ENCODE data around the gene RIC8A.
A peak's percentile ranks its signal among the peaks of the same experiment; 100 is the strongest.
"Not testable (repeated sequence)": the region's sequence is repeated elsewhere in the genome, so short reads cannot be mapped to it uniquely, and the experiment has no call there.

RIC8A gene

DNA sequence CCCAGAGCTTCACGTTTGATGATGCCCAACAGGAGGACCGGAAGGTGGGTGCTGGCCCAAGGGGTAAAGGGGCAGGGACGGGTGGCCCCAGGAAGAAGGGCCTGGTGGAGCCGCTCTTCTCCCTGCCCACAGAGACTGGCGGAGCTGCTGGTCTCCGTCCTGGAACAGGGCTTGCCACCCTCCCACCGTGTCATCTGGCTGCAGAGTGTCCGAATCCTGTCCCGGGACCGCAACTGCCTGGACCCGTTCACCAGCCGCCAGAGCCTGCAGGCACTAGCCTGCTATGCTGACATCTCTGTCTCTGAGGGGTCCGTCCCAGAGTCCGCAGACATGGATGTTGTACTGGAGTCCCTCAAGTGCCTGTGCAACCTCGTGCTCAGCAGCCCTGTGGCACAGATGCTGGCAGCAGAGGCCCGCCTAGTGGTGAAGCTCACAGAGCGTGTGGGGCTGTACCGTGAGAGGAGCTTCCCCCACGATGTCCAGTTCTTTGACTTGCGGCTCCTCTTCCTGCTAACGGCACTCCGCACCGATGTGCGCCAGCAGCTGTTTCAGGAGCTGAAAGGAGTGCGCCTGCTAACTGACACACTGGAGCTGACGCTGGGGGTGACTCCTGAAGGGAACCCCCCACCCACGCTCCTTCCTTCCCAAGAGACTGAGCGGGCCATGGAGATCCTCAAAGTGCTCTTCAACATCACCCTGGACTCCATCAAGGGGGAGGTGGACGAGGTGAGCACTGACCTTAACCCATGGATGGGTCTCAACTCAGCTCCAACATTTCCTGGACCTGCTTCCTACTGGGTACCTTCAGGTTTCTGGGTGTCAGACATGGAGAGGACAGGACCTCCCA is 2.0 kb downstream of the RIC8A start:
- TF ChIP-seq ZNF274 (IDR thresholded peaks at IDR 0.05; ENCODE audit: low read depth, low read length): no peak
- peak overlapping the region; percentile 83 for H3K4me3 ChIP-seq (ENCODE audit: low read length)

DNA sequence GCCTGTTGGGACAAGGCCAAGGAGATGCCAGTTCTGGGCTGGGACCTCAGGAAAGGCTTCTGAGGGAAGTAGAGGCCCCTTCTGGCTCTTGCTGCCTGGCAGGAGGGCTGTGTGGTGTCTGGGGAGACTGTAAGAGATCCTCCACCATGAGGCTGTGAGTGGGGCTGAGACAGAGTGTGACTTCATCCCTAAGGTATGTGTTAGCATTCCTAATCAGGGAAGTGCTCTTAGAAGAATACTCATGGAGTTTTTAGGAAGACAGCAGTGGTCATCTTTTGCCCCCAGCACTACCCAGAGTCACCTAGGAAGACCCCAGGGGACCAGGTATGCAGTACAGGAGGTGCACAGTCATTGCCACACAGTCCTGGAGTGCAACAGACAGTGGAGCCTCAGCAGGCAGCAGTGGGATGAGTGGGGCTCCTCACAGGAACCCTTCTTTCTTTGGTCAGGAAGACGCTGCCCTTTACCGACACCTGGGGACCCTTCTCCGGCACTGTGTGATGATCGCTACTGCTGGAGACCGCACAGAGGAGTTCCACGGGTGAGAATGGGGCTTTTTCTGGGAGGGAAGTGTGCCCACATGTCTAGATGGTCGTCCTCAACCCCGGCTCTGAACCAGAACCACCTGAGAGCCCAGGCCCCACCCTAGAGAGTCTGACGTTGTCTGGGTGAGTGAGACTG is 2.8 kb downstream of the RIC8A start:
- TF ChIP-seq ZNF274 (IDR thresholded peaks at IDR 0.05; ENCODE audit: low read depth, low read length): no peak
- H3K4me3 ChIP-seq (ENCODE audit: low read length): no peak overlapping the region; the same call in 1 of the 2 replicates

DNA sequence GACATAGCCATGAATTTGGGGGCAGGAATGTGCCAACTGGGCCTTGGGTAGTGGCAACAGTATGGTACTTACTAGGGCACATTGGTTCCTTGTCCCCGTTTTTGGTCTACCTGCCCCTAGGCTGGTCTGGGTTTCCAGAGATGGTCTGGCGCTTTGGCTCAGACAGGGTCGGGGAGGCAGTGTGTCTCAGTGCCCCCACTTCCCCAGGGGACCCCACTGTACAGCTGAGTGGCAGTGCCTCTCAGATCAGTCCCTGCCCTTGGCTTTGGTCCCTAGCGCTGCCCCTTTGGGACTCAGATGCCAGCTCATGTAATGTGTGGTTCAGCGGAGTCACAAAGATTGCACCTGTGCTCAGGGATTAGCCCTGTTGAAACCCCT is 3.3 kb downstream of the RIC8A start:
- TF ChIP-seq ZNF274 (IDR thresholded peaks at IDR 0.05; ENCODE audit: low read depth, low read length): no peak
- no peak overlapping the region for H3K4me3 ChIP-seq (ENCODE audit: low read length)

DNA sequence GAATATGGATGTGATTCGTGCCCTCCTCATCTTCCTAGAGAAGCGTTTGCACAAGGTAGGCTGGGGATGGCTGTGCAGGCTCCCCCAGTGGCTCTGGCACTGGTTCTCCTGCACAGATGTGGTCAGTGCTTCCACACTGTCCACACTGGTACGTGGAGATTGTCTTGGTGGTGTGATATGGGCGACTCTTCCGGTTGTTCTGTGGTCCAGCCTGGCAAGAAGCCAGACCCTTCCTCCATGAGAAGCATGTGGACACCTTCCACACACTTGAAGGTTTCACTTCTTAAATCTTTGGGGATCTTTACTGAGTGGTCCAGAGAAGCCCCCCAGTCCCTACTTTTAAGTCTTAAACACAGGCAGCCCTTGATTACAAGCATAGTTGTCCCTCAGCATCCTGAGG is 3.8 kb downstream of the RIC8A start:
- TF ChIP-seq ZNF274 (IDR thresholded peaks at IDR 0.05; ENCODE audit: low read depth, low read length): no peak
- no peak overlapping the region for H3K4me3 ChIP-seq (ENCODE audit: low read length)

DNA sequence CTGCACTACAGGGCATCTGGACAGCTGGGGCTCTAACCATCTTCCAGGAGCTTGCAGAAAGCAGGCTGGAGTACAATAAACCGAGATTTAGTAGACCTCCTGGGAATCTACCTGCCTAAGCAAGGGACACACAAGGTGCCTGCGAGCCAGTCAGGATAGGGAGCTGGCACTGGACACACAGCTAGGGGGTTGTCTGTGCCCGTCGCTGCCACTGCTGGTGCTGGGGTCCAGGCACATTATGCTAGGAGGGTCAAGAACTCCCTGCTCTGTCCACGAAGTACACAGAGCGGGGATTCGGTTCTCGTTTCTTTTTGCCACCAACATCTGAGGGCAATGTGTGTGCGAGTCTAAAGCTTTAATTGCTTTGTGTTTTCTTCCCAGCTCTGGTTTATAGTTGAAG is 4.2 kb downstream of the RIC8A start:
- no peak overlapping the region for H3K4me3 ChIP-seq (ENCODE audit: low read length)
- TF ChIP-seq ZNF274 (IDR thresholded peaks at IDR 0.05; ENCODE audit: low read depth, low read length): no peak

DNA sequence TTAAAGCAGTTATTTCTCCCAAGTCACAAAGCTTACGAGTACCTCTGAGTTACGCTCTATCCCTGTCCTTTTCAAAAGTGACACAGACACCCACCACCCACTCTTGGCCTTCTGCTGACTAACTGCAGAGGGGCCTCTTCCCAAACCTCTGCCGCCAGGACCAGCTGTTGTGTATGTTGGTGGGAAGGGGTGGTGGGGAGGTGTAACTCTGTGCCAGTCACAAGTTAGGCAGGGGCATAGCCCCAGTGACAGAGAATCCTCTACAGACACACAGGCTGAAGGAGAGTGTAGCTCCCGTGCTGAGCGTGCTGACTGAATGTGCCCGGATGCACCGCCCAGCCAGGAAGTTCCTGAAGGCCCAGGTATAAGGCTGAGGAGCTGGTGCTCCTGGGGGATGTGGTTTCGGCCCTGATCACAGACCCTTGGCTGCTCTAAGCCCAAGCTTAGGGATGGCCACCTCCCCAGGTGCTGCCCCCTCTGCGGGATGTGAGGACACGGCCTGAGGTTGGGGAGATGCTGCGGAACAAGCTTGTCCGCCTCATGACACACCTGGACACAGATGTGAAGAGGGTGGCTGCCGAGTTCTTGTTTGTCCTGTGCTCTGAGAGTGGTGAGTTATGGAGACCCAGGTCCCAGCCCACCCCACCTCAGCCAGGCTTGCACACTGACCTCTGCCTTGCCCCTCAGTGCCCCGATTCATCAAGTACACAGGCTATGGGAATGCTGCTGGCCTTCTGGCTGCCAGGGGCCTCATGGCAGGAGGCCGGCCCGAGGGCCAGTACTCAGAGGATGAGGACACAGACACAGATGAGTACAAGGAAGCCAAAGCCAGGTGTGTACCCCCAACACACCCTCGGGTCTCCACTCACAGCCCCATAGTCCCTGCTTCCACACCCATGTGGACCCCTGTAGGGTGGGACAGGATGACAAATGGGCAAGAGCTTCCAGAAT is 4.9 kb downstream of the RIC8A start:
- H3K4me3 ChIP-seq (ENCODE audit: low read length): no peak overlapping the region
- TF ChIP-seq ZNF274 (IDR thresholded peaks at IDR 0.05; ENCODE audit: low read depth, low read length): no peak

DNA sequence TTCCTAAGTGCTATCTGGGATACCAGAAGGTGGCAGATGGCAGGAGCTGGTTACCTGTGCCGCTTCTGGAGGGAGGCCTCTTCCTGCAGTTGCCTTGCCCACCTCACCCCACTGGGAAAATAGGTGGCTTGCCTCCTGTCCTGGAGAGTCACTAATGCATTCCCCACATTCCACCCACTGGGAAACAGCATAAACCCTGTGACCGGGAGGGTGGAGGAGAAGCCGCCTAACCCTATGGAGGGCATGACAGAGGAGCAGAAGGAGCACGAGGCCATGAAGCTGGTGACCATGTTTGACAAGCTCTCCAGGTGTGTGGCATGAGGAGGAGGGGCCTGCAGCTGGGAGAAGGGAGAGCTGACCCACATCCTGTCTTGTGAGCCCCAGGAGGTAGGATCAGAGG is 5.6 kb downstream of the RIC8A start:
- no peak for TF ChIP-seq ZNF274 (IDR thresholded peaks at IDR 0.05; ENCODE audit: low read depth, low read length)
- no peak overlapping the region for H3K4me3 ChIP-seq (ENCODE audit: low read length)

DNA sequence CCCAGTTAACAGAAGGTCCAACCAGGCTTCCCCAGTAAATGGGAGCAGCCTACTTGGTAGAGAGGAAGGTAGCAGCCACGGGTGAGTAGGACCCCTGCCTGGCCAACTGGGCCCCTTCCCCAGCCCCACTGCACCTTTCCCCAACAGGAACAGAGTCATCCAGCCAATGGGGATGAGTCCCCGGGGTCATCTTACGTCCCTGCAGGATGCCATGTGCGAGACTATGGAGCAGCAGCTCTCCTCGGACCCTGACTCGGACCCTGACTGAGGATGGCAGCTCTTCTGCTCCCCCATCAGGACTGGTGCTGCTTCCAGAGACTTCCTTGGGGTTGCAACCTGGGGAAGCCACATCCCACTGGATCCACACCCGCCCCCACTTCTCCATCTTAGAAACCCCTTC is 6.6 kb downstream of the RIC8A start:
- no peak overlapping the region for H3K4me3 ChIP-seq (ENCODE audit: low read length)
- TF ChIP-seq ZNF274 (IDR thresholded peaks at IDR 0.05; ENCODE audit: low read depth, low read length): no peak

DNA sequence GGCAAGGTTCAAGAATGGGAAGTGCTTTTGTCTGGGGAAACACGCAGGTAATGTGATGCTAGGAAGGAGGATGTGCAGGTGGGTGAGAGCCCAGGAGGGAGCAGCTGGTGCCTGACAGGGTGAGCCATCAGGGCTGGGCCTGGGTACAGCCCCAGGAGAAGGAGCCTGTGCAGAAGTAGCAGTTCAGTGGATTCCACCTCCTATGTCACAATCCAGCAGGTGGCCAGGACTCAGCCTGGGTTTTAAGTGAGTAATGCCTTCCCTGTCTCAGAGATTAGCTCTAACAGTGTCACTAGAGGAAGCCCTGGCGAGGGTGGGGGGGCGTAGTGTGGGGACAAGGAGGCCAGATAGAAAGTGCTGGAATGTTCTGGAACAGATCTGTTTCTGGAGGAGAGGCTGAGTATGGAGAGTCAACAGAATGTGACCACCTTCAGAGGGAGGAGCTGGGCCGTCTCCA is 8.1 kb downstream of the RIC8A start:
- no peak overlapping the region for H3K4me3 ChIP-seq (ENCODE audit: low read length)
- TF ChIP-seq ZNF274 (IDR thresholded peaks at IDR 0.05; ENCODE audit: low read depth, low read length): no peak

DNA sequence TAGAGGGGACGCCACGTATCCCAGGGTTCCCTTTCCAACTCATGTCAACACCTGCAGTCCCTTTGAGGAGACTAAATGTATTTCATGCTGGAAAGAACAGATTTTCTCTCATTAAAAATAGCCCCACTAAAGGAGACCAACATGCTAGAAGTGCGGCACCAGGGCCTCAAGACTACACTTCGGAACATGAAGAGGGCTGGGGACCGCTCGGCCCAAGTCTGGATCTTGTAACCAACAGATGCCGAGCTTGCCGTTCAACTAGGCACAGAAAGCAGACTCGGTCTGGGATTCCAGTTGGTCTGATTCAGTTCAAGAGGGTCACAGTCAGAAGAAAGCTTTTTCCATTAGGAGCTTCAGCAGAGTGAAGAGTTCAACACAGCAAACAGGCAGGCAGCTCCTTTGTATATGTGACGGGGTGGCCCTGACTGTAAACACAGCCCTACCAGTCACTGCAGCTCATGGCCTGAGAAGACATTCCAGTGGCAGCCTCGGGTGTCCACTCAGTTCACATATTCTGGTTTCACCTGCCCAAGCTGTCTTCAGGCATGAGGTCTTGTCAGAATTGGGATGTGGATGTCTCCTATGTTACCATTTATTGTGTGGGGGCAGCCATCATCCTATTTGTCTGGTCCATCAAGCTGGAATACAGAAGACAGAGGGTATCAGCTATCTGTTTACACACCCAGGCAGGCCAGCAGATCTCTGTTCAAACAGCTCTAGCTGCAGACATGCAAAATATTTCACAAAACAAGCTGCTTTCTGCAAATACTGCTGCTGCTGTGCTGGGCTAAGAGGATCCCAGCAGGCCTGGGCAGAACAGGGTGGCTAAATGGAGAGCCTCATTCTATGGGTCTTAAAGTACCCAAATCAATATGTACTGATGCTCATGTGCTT is 8.8 kb downstream of the RIC8A start:
- TF ChIP-seq ZNF274 (IDR thresholded peaks at IDR 0.05; ENCODE audit: low read depth, low read length): no peak
- no peak overlapping the region for H3K4me3 ChIP-seq (ENCODE audit: low read length)

DNA sequence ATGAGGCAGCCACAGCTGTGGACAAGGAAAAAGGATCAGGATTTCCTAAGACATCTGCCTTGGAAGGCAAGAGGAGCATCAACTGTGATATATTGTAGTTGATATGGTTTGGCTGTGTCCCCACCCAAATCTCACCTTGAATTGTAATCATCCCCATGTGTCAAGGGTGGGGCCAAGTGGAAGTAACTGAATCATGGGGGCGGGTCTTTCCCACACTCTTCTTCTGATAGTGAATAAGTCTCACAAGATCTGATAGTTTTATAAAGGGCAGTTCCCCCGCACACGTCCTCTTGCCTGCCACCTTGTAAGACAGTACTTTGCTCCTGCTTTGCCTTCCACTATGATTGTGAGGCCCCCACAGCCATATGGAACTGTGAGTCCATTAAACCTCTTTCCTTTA is 10.2 kb downstream of the RIC8A start:
- no peak for TF ChIP-seq ZNF274 (IDR thresholded peaks at IDR 0.05; ENCODE audit: low read depth, low read length)
- no peak overlapping the region for H3K4me3 ChIP-seq (ENCODE audit: low read length)

DNA sequence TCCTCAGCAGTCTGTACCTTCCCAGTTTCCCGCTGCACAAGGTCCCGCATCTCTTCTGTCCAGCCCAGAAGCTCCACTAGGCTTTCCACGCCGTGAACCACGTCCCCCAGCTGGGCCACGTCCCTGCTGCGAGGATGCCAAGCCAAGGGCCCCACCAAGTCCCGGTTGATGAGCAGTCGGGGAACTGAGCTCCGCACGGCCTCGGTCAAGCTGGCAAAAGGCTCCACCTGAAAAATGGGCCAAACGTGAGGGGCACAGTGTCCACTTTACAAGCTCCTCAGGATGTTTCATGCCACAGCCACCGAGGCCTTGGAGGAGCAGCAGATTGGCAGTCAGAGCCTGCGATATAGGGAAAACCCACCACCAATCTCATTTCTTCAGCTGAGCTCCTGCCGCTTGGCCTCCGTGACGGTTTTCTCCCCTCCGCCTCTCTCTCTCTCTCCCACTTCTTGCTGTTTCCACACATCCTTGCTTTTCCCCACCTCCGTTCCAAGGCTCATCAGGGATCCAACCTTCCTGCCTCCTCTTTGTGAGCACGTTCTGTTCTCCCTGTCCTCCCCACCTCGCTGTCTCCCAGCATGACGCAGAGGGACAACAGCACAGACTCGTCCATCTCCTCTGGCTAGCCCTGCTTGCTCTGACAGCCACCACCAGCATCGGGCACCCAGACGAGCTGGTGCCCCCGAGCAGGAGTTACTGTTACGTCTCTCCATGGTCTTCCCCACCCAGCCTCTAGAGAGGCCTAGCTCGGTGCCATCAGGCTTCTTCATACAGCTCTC is 11.5 kb downstream of the RIC8A start:
- H3K4me3 ChIP-seq (ENCODE audit: low read length): no peak overlapping the region
- no peak for TF ChIP-seq ZNF274 (IDR thresholded peaks at IDR 0.05; ENCODE audit: low read depth, low read length)

DNA sequence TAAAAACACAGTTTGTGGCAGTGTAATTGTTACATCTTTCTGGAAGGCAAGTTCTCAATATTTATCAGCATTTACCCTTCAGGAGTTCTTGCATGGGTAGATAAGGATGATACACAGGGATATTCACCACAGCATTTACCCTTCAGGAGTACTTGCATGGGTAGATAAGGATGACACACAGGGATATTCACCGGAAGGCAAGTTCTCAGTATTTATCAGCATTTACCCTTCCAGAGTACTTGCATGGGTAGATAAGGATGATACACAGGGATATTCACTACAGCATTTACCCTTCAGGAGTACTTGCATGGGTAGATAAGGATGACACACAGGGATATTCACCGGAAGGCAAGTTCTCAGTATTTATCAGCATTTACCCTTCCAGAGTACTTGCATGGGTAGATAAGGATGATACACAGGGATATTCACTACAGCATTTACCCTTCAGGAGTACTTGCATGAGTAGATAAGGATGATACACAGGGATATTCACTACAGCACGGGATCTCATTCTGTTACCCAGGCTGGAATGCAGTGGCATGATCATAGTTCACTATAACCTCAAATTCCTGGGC is 13.2 kb downstream of the RIC8A start:
- not testable (repeated sequence) for H3K4me3 ChIP-seq (ENCODE audit: low read length)

Data from GM08714 (cell line).